GM12892 (cell line): ENCODE results near the gene SMARCE1.

Source experiments
- DNase-seq: peaks from one replicate; pipeline ENCODE4 v3.0.0; 2011; ENCODE audit not compliant: insufficient read length
- FAIRE-seq: peaks from 2 replicates; lab custom pipeline; 2011; peaks lifted over from hg19 to GRCh38; lab: Jason Lieb, UNC
- POLR2A ChIP-seq: IDR thresholded peaks from 2 replicates; pipeline ENCODE4 v1.6.1; 2011; ENCODE audit warnings: low read depth, low read length, control low read depth
- POLR2AphosphoS5 ChIP-seq: IDR thresholded peaks from 2 replicates; pipeline ENCODE4 v1.6.1; 2011; ENCODE audit warnings: low read depth, low read length, control low read depth
- TAF1 ChIP-seq: IDR thresholded peaks from 2 replicates; pipeline ENCODE4 v1.6.1; 2011; ENCODE audit warnings: low read depth, mild to moderate bottlenecking, control low read depth, low read length, borderline replicate concordance

SMARCE1 gene

GRCh38 chr17:40672654-40673053 is 25.0 kb upstream of the SMARCE1 start:
- no peak for TF ChIP-seq POLR2AphosphoS5
- no peak for TF ChIP-seq POLR2A
- no peak for TF ChIP-seq TAF1
- FAIRE-seq (no peak), DNase-seq (no peak)

- TF ChIP-seq POLR2A: no peak
- TF ChIP-seq POLR2AphosphoS5: no peak
- TF ChIP-seq TAF1: no peak
- no peak for FAIRE-seq
- no peak for DNase-seq
Measured at GRCh38 chr17:40671282-40671681, 23.7 kb upstream of the SMARCE1 start.

- TF ChIP-seq POLR2AphosphoS5 (no peak), TAF1 (no peak), POLR2A (no peak)
- DNase-seq (no peak), FAIRE-seq (no peak)
Measured at GRCh38 chr17:40666331-40666730, 18.7 kb upstream of the SMARCE1 start.

- FAIRE-seq (peak; percentile 42), DNase-seq (no peak)
- TF ChIP-seq POLR2A (no peak), POLR2AphosphoS5 (no peak), TAF1 (no peak)
Measured at GRCh38 chr17:40664582-40665333, 17.1 kb upstream of the SMARCE1 start, which contains the start of gene KRT222. KRT222 (minus strand) TSS chr17:40665177; CDS start chr17:40665099, 78 bp downstream.

- FAIRE-seq: no peak
- DNase-seq: no peak
- no peak for TF ChIP-seq TAF1
- TF ChIP-seq POLR2A: no peak
- TF ChIP-seq POLR2AphosphoS5: no peak
Measured at GRCh38 chr17:40663252-40663651, 15.6 kb upstream of the SMARCE1 start.

- DNase-seq: no peak
- TF ChIP-seq TAF1 (no peak), POLR2A (no peak), POLR2AphosphoS5 (no peak)
- no peak for FAIRE-seq
Measured at GRCh38 chr17:40659911-40660310, 12.3 kb upstream of the SMARCE1 start.

- TF ChIP-seq TAF1: no peak
- TF ChIP-seq POLR2AphosphoS5: no peak
- TF ChIP-seq POLR2A: no peak
- FAIRE-seq (no peak), DNase-seq (no peak)
Measured at GRCh38 chr17:40658396-40658795, 10.8 kb upstream of the SMARCE1 start.

- no peak for TF ChIP-seq POLR2AphosphoS5
- TF ChIP-seq POLR2A: no peak
Measured at GRCh38 chr17:40651939-40652338, 4.3 kb upstream of the SMARCE1 start.

GRCh38 chr17:40648384-40648968 is 858 bp upstream of the SMARCE1 start:
- DNase-seq (no peak), FAIRE-seq (peak; percentile 82)
- TF ChIP-seq POLR2A: no peak
- no peak for TF ChIP-seq POLR2AphosphoS5
- peak; percentile 2; the same call in 1 of the 2 replicates for TF ChIP-seq TAF1

More at GRCh38 chr17:40651939-40652338, 4.3 kb upstream of the SMARCE1 start:
- DNase-seq: no peak
- no peak for FAIRE-seq

GRCh38 chr17:40646791-40647623 is 611 bp downstream of the SMARCE1 start:
- 0 out of 2 replicates have a peak, but pooled peaks have one; percentile 27 for TF ChIP-seq POLR2AphosphoS5
- no peak; the same call in 1 of the 2 replicates for TF ChIP-seq POLR2A
- DNase-seq (no peak), FAIRE-seq (no peak)

- FAIRE-seq (peak; percentile 67), DNase-seq (no peak)
- no peak for TF ChIP-seq POLR2AphosphoS5
- no peak for TF ChIP-seq TAF1
- TF ChIP-seq POLR2A: no peak
Measured at GRCh38 chr17:40645943-40646342, 1.7 kb downstream of the SMARCE1 start.

- no peak for TF ChIP-seq POLR2A
- DNase-seq (no peak), FAIRE-seq (no peak)
Measured at GRCh38 chr17:40645291-40645690, 2.3 kb downstream of the SMARCE1 start.

GRCh38 chr17:40637931-40638330 is 9.7 kb downstream of the SMARCE1 start:
- TF ChIP-seq POLR2AphosphoS5 (no peak), TAF1 (no peak), POLR2A (no peak)
- DNase-seq: no peak
- FAIRE-seq: no peak
